NCI-H1048 (cell line): Measurements from ENCODE around the gene LYSMD4.

Experiments
- DNase-seq: peaks from one replicate; lab custom pipeline; 2025; lab: John Stamatoyannopoulos, UW

Gene LYSMD4

DNA sequence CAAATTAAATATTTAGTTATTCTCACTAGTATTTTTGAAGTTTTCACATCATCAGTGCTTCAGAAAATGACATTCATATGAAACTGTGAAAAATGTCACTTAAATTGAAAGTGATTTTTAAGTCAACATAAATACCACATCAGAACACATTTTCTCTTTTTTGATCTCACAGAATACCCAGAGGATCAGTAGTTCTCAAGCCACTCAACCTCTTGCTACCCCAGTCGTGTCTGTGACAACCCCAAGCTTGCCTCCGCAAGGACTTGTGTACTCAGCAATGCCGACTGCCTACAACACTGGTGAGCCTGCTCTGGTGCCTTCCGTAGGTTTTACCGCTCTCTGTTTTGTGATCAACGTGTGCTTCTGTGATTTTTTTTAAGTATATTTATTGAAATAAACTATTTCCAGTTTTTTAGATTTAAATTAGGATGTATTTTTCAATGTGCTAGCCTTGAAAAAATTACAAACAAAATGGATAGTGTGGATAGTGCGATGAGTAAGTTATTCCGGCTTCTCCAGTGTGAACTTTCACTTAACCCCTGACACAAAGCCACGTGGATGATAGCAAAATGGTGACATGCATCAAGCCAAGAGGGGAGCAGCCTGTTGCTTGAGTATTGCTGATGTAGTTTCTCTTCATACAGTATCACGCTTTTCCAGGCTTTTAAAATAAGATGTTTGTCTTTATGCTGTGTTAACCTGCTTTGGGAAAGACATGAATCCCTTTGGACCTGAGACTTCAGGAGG, 26.5 kb downstream of the LYSMD4 start:
- DNase-seq = no peak

GRCh38 chr15:99704444-99704838, 28.8 kb downstream of the LYSMD4 start:
- DNase-seq = peak; percentile 65

GRCh38 chr15:99703603-99704443, 29.4 kb downstream of the LYSMD4 start:
- no peak for DNase-seq

DNA sequence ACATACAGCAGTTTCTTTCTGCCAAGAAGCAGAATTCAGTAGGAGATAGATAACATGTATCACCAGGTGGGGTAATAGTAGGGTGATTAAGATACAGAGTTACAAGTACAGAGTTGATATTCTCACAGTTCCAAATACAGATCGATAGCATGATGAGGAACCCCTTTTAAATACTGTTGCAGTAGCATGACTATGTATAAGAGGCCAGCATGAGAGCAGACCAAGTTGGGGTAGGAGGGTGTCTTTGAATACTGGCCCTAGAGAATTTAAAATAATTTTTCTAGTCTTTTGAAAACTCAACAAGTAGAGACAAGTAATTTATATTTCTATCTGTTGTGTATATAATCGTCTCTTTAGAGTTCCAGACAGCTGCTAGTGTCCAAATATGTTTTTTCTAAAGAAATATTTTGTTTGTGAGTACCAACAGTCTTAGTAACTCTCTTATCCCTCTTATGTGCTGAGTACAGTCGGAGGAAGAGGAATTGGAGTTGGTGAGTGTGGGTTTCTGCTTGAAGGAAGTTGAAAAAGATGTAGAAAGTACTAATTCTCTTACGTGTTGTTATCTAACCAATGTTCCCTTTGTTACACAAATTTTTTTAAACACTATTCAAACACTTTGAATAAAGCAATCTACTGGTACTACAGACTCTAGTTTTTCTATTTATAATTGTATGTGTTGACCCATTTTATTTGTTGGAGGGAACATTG, 30.2 kb downstream of the LYSMD4 start:
- no peak for DNase-seq

- DNase-seq = no peak
Measured at GRCh38 chr15:99696096-99696495, 37.1 kb downstream of the LYSMD4 start.

GRCh38 chr15:99692825-99693224, 40.4 kb downstream of the LYSMD4 start:
- no peak for DNase-seq

- no peak for DNase-seq
Measured at GRCh38 chr15:99686290-99686689, 46.9 kb downstream of the LYSMD4 start.

DNA sequence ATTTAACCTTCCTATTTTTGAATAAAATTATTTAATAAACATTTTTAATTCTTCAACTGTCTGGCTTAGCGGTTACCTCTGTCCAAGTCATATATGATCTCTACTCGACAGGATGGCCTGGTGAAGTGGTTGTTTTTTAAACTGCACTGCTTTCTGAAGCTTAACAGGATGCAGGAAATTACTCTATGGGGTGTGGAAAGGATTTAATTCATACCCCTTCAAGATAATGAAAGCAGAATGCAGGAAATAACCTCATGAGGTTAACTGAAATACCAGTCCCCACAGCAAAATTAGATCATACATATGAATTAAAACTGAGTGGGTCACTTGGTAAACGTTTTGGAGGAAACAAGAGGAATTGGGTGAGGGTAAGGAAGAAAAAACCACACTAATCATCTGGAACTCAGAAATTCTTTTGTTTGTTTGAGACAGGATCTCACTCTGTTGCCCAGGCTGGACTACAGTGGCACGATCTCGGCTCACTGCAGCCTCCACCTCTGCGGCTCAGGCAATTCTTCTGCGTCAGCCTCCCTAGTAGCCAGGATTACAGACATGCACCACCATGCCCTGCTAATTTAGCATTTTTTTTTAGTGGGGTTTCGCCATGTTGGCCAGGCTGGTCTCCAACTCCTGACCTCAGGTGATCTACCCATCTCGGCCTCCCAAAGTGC, 50.1 kb downstream of the LYSMD4 start:
- no peak for DNase-seq

DNA sequence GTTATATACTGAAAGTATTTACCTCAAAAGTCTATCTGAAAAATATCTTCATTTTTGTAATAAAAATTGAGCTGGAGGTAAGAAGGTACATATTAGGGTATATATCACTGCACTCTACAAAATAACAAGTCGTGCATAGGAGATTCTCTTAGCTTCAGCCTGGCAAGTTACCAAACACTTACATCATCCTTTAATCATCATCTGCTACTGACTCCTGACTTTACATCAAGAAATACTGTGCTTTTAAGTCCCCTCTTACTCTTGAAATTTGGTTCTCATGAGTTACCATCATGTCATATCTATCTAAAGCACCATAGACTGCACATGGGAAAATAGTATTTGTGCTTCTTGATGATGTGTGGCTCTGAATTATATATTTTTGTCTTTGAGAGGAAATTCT, 50.8 kb downstream of the LYSMD4 start:
- DNase-seq = no peak

GRCh38 chr15:99681990-99682389, 51.2 kb downstream of the LYSMD4 start:
- DNase-seq = no peak

- no peak for DNase-seq
Measured at GRCh38 chr15:99680276-99680675, 53.0 kb downstream of the LYSMD4 start.

DNA sequence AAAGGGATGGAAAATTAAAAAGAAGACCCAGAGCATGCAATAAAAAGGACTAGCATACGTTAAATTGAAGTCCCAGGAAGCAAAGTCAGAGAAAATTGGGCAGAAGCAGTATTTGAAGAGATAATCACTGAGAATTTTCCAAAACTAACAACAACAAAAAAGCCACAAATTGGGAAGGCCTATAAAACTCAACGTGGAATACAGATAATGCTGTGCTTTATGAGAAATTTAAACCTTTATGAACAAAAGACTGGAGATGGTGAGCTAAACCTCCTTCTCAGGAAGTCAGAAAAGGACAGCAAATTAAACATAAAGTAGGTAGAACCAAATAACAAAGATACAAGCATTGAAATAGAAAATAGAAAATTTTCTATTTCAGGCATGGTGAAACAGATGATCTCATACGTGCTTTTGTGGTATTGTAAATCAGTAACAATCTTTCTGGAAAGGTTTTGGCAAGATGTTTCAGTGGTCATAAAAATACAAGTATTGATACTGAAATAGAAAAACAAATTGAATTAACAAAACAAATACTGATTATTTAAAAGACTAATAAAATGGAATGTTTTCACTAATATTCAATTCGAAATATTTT, 55.6 kb downstream of the LYSMD4 start:
- no peak for DNase-seq
